Muscle of leg (tissue), 11 donors: ENCODE data around the gene DIP2B. TPM values are rescaled to one million over a fixed set of nuclear protein-coding genes. Genes with fewer than 3 reads are reported as not detected.
A peak's percentile ranks its signal among the peaks of the same experiment; 100 is the strongest.

Experiments
- DNase-seq: peaks from one replicate; pipeline ENCODE4 v3.0.0; 2013
- H3K27ac ChIP-seq: one replicate; pipeline ENCODE4 v1.5.1; 2013; ENCODE audit warnings: mild to moderate bottlenecking, low read length, control low read depth
- H3K27me3 ChIP-seq: one replicate; pipeline ENCODE4 v1.6.1; 2013; ENCODE audit warnings: low read length; ENCODE audit not compliant: control insufficient read depth, insufficient read depth
- H3K36me3 ChIP-seq: one replicate; pipeline ENCODE4 v1.6.1; 2013; ENCODE audit warnings: low read length; ENCODE audit not compliant: control insufficient read depth, insufficient read depth
- H3K4me1 ChIP-seq: one replicate; pipeline ENCODE4 v1.6.1; 2013; ENCODE audit warnings: low read length; ENCODE audit not compliant: control insufficient read depth, insufficient read depth
- H3K4me3 ChIP-seq: one replicate; pipeline ENCODE4 v1.5.1; 2013; ENCODE audit warnings: low read length, control low read depth
- H3K9me3 ChIP-seq: replicated peaks from 2 replicates; pipeline ENCODE4 v1.6.1; 2013; ENCODE audit warnings: low read depth, low read length; ENCODE audit not compliant: control insufficient read depth
- WGBS: methylation state at CpG from one replicate; pipeline ENCODE4 v1.1.5; 2013; ENCODE audit warnings: missing lambda C conversion rate; ENCODE audit not compliant: insufficient coverage; 5-methylcytosine and 5-hydroxymethylcytosine counted together
- polyA plus RNA-seq, 8 donors: library from polyadenylated mRNA; unstranded; fragments of 120-200 nt; gene quantifications; one replicate each; pipeline versions ENCODE4 v1.2.1 to v1.2.3, GENCODE V29; 2013; ENCODE audit warnings: inconsistent platforms in 1 of 8, low replicate concordance in 1 of 8; ENCODE audit not compliant: insufficient read length in 8 of 8, insufficient read depth in 1 of 8
- total RNA-seq: library from RNA; stranded (reverse); fragments of 120-200 nt; gene quantifications from one replicate; pipeline ENCODE4 v1.2.4, GENCODE V29; 2013

The DIP2B gene
- total and polyA plus RNA-seq, 9 donors: 13.2 to 27.2 (median 21.2) TPM

DNA sequence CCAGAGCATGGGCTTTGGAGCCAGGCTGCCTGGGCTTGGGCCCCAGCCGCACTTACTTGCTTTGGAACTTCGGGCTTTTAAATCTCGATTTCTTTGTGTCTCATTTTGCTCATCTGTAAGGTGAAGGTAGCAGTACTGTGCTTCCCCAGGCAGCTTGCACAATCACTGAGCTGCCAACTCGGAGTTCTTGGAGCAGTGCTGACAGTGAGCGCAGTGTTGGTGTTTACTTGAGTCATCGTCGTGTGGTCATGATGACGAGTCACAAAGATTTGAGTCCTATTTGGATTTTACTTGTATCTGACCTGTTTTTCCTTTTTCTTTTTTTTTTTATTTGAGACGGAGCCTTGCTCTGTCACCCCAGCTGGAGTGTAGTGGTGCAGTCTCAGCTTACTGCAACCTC, 227.8 kb downstream of the DIP2B start:
- H3K36me3 ChIP-seq: peaks cover 77% of the 10 kb centered on the region
- DNase-seq: no peak
- H3K9me3 ChIP-seq: no peaks in the 10 kb centered on the region
- H3K27me3 ChIP-seq: no peaks in the 10 kb centered on the region
- H3K27ac ChIP-seq: no peak overlapping the region
- 100% methylated on average over 1 of the region's 9 CpGs for WGBS
- H3K4me1 ChIP-seq: no peaks in the 10 kb centered on the region
- H3K4me3 ChIP-seq: no peak overlapping the region

DNA sequence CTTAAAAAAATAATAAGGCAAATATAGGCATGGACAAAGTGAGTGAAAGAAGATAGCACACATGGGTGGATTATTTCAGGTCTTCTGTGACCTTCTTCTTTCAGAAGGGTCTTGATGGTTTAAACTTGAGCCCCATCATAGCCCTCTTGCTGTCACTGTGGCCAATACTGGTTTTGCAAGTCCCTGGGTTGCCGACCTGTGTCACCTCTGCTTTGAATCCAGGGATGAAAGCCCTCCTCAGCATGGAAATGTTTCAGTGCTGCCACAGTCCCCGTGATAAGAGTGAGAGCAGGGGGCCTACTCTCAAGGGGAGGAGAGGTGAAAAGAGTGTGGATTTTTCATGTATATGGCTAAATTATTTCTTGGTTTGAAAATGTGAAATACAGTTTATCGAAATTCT, 228.9 kb downstream of the DIP2B start:
- no peaks in the 10 kb centered on the region for H3K27me3 ChIP-seq
- H3K36me3 ChIP-seq: peaks cover 77% of the 10 kb centered on the region
- no peaks in the 10 kb centered on the region for H3K9me3 ChIP-seq
- no peak overlapping the region for H3K27ac ChIP-seq
- no peak for DNase-seq
- WGBS: 70% methylated on average over 2 of the region's 3 CpGs
- H3K4me1 ChIP-seq: no peaks in the 10 kb centered on the region
- H3K4me3 ChIP-seq: no peak overlapping the region

- no peaks in the 10 kb centered on the region for H3K9me3 ChIP-seq
- no CpG with 5 or more reads among the region's 10 CpGs for WGBS
- DNase-seq: peak; percentile 60
Observed at GRCh38 chr12:50734409-50735263, 229.9 kb downstream of the DIP2B start.

DNA sequence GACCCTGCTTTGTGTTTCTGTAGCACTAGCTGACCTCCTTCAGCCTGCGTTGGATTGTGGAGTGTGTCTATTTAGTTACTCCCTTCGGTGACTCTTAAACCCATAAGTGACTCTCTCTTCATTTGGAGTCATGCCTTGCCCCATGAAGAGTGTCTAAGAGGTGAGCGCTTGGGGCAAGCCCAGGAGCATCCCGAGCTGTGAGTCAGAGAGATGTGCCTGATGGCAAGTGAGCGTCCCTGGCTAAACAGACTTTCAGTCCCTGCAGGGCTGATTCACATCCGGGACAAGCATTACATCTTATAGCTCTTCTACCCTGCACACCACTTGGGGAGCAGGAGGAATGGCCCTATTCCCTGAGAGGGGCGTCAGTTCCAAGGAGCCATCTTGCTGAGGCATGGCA, 234.8 kb downstream of the DIP2B start:
- 100% methylated on average over 4 of the region's 7 CpGs for WGBS
- no peaks in the 10 kb centered on the region for H3K4me1 ChIP-seq
- no peaks in the 10 kb centered on the region for H3K9me3 ChIP-seq
- H3K27ac ChIP-seq: no peak overlapping the region
- H3K4me3 ChIP-seq: no peak overlapping the region
- DNase-seq: no peak
- no peaks in the 10 kb centered on the region for H3K27me3 ChIP-seq
- peaks cover 78% of the 10 kb centered on the region for H3K36me3 ChIP-seq

More at GRCh38 chr12:50734409-50735263, 229.9 kb downstream of the DIP2B start:
- Histone ChIP-seq H3K4me3 (no peak overlapping the region), H3K4me1 (no peaks in the 10 kb centered on the region), H3K36me3 (peaks cover 80% of the 10 kb centered on the region), H3K27me3 (no peaks in the 10 kb centered on the region), H3K27ac (no peak overlapping the region)

- Histone ChIP-seq H3K27me3 (no peaks in the 10 kb centered on the region), H3K4me3 (no peak overlapping the region), H3K27ac (no peak overlapping the region), H3K9me3 (no peaks in the 10 kb centered on the region), H3K4me1 (no peaks in the 10 kb centered on the region), H3K36me3 (peaks cover 77% of the 10 kb centered on the region)
- 100% methylated on average over 1 of the region's 2 CpGs for WGBS
- DNase-seq: no peak
Observed at GRCh38 chr12:50740307-50740706, 235.5 kb downstream of the DIP2B start.

- no peak for DNase-seq
- Histone ChIP-seq H3K4me3 (no peak overlapping the region), H3K27ac (no peak overlapping the region), H3K36me3 (peaks cover 63% of the 10 kb centered on the region), H3K9me3 (no peaks in the 10 kb centered on the region), H3K4me1 (no peaks in the 10 kb centered on the region), H3K27me3 (no peaks in the 10 kb centered on the region)
- 96% methylated on average over 3 of the region's 7 CpGs for WGBS
Observed at GRCh38 chr12:50742776-50743175, 238.0 kb downstream of the DIP2B start.

- Histone ChIP-seq H3K27ac (no peak overlapping the region), H3K9me3 (no peaks in the 10 kb centered on the region), H3K4me1 (no peaks in the 10 kb centered on the region), H3K36me3 (peaks cover 40% of the 10 kb centered on the region), H3K27me3 (no peaks in the 10 kb centered on the region), H3K4me3 (no peak overlapping the region)
- no CpG with 5 or more reads among the region's 4 CpGs for WGBS
- no peak for DNase-seq
Observed at GRCh38 chr12:50745861-50746260, 241.1 kb downstream of the DIP2B start.

GRCh38 chr12:50746431-50746830, 241.6 kb downstream of the DIP2B start:
- 93% methylated on average over 2 of the region's 3 CpGs for WGBS
- DNase-seq: no peak
- no peaks in the 10 kb centered on the region for H3K27me3 ChIP-seq
- no peak overlapping the region for H3K27ac ChIP-seq
- H3K4me1 ChIP-seq: no peaks in the 10 kb centered on the region
- H3K36me3 ChIP-seq: peaks cover 35% of the 10 kb centered on the region
- H3K4me3 ChIP-seq: no peak overlapping the region
- no peaks in the 10 kb centered on the region for H3K9me3 ChIP-seq

GRCh38 chr12:50747817-50748216, 243.0 kb downstream of the DIP2B start:
- WGBS: no CpG with 5 or more reads among the region's 1 CpG
- no peaks in the 10 kb centered on the region for H3K9me3 ChIP-seq

DNA sequence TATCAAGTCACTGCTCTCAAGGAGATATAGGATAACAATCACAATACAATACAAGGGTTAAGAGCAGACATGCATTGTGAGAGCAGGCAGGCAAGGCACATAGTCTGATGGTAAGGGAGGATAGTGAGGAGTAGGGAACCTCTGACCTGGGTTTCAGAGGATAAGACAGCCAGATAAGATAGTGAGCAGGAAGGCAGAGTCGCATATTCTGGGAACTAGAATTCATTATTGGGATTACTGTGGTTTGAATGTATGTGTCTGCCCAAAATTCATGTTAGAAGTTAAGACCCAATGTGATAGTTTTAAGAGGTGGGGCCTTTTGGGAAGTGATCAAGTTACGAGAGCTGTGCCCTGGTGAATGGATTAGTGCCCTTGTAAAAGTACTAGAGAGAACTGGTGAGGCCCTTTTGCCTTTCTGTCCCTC, 244.7 kb downstream of the DIP2B start:
- no peak overlapping the region for H3K4me3 ChIP-seq
- H3K36me3 ChIP-seq: peaks cover 18% of the 10 kb centered on the region
- DNase-seq: no peak
- no peaks in the 10 kb centered on the region for H3K9me3 ChIP-seq
- H3K27ac ChIP-seq: no peak overlapping the region
- 100% methylated on average over 2 of the region's 2 CpGs for WGBS
- H3K27me3 ChIP-seq: no peaks in the 10 kb centered on the region
- H3K4me1 ChIP-seq: peaks cover 5% of the 10 kb centered on the region

More at GRCh38 chr12:50747817-50748216, 243.0 kb downstream of the DIP2B start:
- H3K4me3 ChIP-seq: no peak overlapping the region
- no peak for DNase-seq
- peaks cover 28% of the 10 kb centered on the region for H3K36me3 ChIP-seq
- H3K4me1 ChIP-seq: peaks cover 5% of the 10 kb centered on the region
- H3K27me3 ChIP-seq: no peaks in the 10 kb centered on the region
- no peak overlapping the region for H3K27ac ChIP-seq
